Upper lobe of left lung (tissue), 6 donors: ENCODE measurements around the gene ZNF138. TPM values are rescaled to one million over a fixed set of nuclear protein-coding genes. Genes with fewer than 3 reads are reported as not detected.
"Not testable (repeated sequence)": the region's sequence is repeated elsewhere in the genome, so short reads cannot be mapped to it uniquely, and the experiment has no call there.

Experiments
- ATAC-seq, 2 donors: fragments of 200-7000 bp; cut with Tn5 transposase; one replicate each; pipeline ENCODE4 v1.9.1; 2022; ENCODE audit warnings: mild to moderate bottlenecking in 2 of 2, moderate library complexity in 2 of 2; ENCODE audit not compliant: low FRiP score in 2 of 2
- DNase-seq, 2 donors: peaks; one replicate each; pipeline ENCODE4 v3.0.0-alpha.2; 2019 to 2020
- H3K27ac ChIP-seq, 4 donors: fragments of 200-600 bp; sonication (generic); one replicate each; pipeline ENCODE4 v1.5.1; 2016 to 2019
- H3K27me3 ChIP-seq, 4 donors: fragments of 200-600 bp; sonication (generic); one replicate each; pipeline ENCODE4 v1.5.1; 2017 to 2019
- H3K36me3 ChIP-seq, 4 donors: fragments of 200-600 bp; sonication (generic); one replicate each; pipeline ENCODE4 v1.5.1; 2016 to 2019
- H3K4me1 ChIP-seq, 4 donors: fragments of 200-600 bp; sonication (generic); one replicate each; pipeline ENCODE4 v1.5.1; 2018 to 2019
- H3K4me3 ChIP-seq, 4 donors: fragments of 200-600 bp; sonication (generic); one replicate each; pipeline ENCODE4 v1.5.1; 2017 to 2019; ENCODE audit warnings: mild to moderate bottlenecking in 2 of 4, moderate library complexity in 1 of 4
- H3K9me3 ChIP-seq, 4 donors: fragments of 200-600 bp; sonication (generic); one replicate each; pipeline ENCODE4 v1.5.1; 2018 to 2019
- EP300 ChIP-seq, 4 donors: sonication (generic); formaldehyde crosslinking; IDR thresholded peaks; one replicate each; pipeline ENCODE4 v1.5.1; 2017; ENCODE audit warnings: antibody characterized with exemption in 4 of 4, control low read depth in 2 of 4
- POLR2A ChIP-seq, 4 donors: fragments of 450-650 bp; IDR thresholded peaks; one replicate each; pipeline ENCODE4 v1.5.1; 2016 to 2017; ENCODE audit warnings: antibody characterized with exemption in 4 of 4, mild to moderate bottlenecking in 2 of 4
- POLR2AphosphoS5 ChIP-seq, 2 donors: sonication (generic); formaldehyde crosslinking; IDR thresholded peaks; one replicate each; pipeline ENCODE4 v1.5.1; 2017; ENCODE audit warnings: antibody characterized with exemption in 2 of 2
- WGBS, 2 donors: methylation state at CpG; one replicate each; pipeline ENCODE4 v1.1.5; 2017 to 2018; 5-methylcytosine and 5-hydroxymethylcytosine counted together
- total RNA-seq, 6 donors: library from RNA; depleted of rRNA in 4 of 6; stranded (reverse); fragments of >200 nt in 4 of 6; gene quantifications; one replicate each; pipeline versions ENCODE4 v1.1.0 to v1.2.1, GENCODE V29; 2016 to 2021
- TF ChIP-seq, protein P1 (sequence below), 6 experiments: fragments of 450-650 bp in 4 of 6; fragments of 200-600 bp in 2 of 6; sonication (generic) in 2 of 6; IDR thresholded peaks; one replicate each; pipeline ENCODE4 v1.5.1; 2016 to 2019; ENCODE audit warnings: antibody characterized with exemption in 6 of 6
- donor health status: DM: no; HTN: no; CAD: no; lungs with moderate emphysema.
- donor health status: DM: no; HTN: yes; CAD: no; lungs with severe emphysema.

The ZNF138 gene
- total RNA-seq, 6 donors from 2014 or later: 3.4 to 23.7 (median 5.0) TPM

GRCh38 chr7:64755865-64756264 is 38.4 kb upstream of the ZNF138 start:
- H3K27ac ChIP-seq: no peak overlapping the region
- no peak overlapping the region for H3K4me3 ChIP-seq
- DNase-seq: no peak
- H3K4me1 ChIP-seq: no peaks in the 10 kb centered on the region
- H3K27me3 ChIP-seq: no peaks in the 10 kb centered on the region
- ATAC-seq: no peak
- no peaks in the 10 kb centered on the region for H3K9me3 ChIP-seq
- TF ChIP-seq POLR2AphosphoS5 (IDR thresholded peaks at IDR 0.05) (no peak), EP300 (IDR thresholded peaks at IDR 0.05) (no peak), POLR2A (IDR thresholded peaks at IDR 0.05) (no peak)
- TF ChIP-seq, protein P1, sequence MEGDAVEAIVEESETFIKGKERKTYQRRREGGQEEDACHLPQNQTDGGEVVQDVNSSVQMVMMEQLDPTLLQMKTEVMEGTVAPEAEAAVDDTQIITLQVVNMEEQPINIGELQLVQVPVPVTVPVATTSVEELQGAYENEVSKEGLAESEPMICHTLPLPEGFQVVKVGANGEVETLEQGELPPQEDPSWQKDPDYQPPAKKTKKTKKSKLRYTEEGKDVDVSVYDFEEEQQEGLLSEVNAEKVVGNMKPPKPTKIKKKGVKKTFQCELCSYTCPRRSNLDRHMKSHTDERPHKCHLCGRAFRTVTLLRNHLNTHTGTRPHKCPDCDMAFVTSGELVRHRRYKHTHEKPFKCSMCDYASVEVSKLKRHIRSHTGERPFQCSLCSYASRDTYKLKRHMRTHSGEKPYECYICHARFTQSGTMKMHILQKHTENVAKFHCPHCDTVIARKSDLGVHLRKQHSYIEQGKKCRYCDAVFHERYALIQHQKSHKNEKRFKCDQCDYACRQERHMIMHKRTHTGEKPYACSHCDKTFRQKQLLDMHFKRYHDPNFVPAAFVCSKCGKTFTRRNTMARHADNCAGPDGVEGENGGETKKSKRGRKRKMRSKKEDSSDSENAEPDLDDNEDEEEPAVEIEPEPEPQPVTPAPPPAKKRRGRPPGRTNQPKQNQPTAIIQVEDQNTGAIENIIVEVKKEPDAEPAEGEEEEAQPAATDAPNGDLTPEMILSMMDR (IDR thresholded peaks at IDR 0.05): no peak
- 86 to 88% methylated on average over 3 of the region's 3 CpGs for WGBS, 2 donors
- no peaks in the 10 kb centered on the region for H3K36me3 ChIP-seq

GRCh38 chr7:64758151-64758550 is 36.1 kb upstream of the ZNF138 start:
- no peak for ATAC-seq

GRCh38 chr7:64768824-64769223 is 25.4 kb upstream of the ZNF138 start:
- ATAC-seq (no peak), DNase-seq (no peak)
- Histone ChIP-seq H3K4me1 (no peaks in the 10 kb centered on the region), H3K9me3 (no peaks in the 10 kb centered on the region), H3K36me3 (no peaks in the 10 kb centered on the region), H3K27me3 (no peaks in the 10 kb centered on the region), H3K27ac (no peak overlapping the region), H3K4me3 (no peak overlapping the region)
- TF ChIP-seq, protein P1 (IDR thresholded peaks at IDR 0.05): no peak
- TF ChIP-seq EP300 (IDR thresholded peaks at IDR 0.05) (no peak), POLR2AphosphoS5 (IDR thresholded peaks at IDR 0.05) (no peak), POLR2A (IDR thresholded peaks at IDR 0.05) (no peak)

More at GRCh38 chr7:64758151-64758550, 36.1 kb upstream of the ZNF138 start:
- Histone ChIP-seq H3K27me3 (no peaks in the 10 kb centered on the region), H3K9me3 (no peaks in the 10 kb centered on the region), H3K36me3 (no peaks in the 10 kb centered on the region), H3K4me3 (no peak overlapping the region), H3K27ac (no peak overlapping the region), H3K4me1 (no peaks in the 10 kb centered on the region)
- TF ChIP-seq EP300 (IDR thresholded peaks at IDR 0.05) (no peak), POLR2A (IDR thresholded peaks at IDR 0.05) (no peak), POLR2AphosphoS5 (IDR thresholded peaks at IDR 0.05) (no peak)
- TF ChIP-seq, protein P1 (IDR thresholded peaks at IDR 0.05): no peak
- 73% methylated on average over 3 of the region's 3 CpGs for WGBS, 2 donors
- DNase-seq: no peak

DNA sequence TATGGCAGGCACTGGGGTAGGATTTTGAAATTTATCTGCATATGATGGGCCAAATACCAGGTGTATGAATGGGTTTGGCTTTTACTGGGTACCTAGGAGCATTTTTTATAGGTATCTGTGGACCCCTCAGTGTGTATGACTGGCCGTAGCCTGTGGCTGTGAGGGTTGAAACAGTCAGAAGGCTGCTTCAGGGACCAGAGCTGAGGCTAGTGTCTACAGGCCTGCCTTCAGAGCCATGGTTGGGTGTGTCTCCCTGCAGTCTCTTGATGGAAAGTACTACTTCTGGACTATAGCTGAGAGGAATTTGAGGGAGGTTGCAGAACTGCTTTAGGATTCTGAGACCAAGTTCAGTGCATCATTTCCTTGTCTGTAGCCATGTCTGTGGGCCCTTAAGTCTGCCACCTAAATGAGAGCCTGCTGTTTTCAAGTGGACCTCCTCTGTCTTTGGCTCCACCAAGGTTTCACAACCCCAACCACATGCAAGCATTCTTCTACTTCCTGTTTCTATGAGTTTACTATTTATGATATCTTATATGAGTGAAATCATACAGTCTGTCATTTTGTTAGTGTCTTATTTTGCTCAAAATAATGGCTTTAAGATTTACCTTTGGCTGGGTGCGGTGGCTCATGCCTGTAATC is 19.9 kb upstream of the ZNF138 start:
- TF ChIP-seq, protein P1 (IDR thresholded peaks at IDR 0.05): no peak
- TF ChIP-seq POLR2AphosphoS5 (IDR thresholded peaks at IDR 0.05) (no peak), POLR2A (IDR thresholded peaks at IDR 0.05) (no peak), EP300 (IDR thresholded peaks at IDR 0.05) (no peak)
- no peak for ATAC-seq
- DNase-seq: no peak
- H3K4me1 ChIP-seq: no peaks in the 10 kb centered on the region
- H3K9me3 ChIP-seq: peaks cover 0 to 9% (median 0%) of the 10 kb centered on the region in 4 donors
- WGBS, 2 donors: 90 to 97% methylated on average over 2 of the region's 2 CpGs
- H3K4me3 ChIP-seq: no peak overlapping the region
- no peaks in the 10 kb centered on the region for H3K36me3 ChIP-seq
- no peak overlapping the region for H3K27ac ChIP-seq
- no peaks in the 10 kb centered on the region for H3K27me3 ChIP-seq

- Histone ChIP-seq H3K4me1 (no peaks in the 10 kb centered on the region), H3K9me3 (peaks cover 0 to 9% (median 0%) of the 10 kb centered on the region in 4 donors), H3K27ac (no peak overlapping the region), H3K4me3 (no peak overlapping the region), H3K27me3 (no peaks in the 10 kb centered on the region), H3K36me3 (no peaks in the 10 kb centered on the region)
- WGBS, 2 donors: 78 to 79% methylated on average over 3 of the region's 3 CpGs
- ATAC-seq: no peak
- no peak for DNase-seq
- TF ChIP-seq EP300 (IDR thresholded peaks at IDR 0.05): no peak
- no peak for TF ChIP-seq POLR2AphosphoS5 (IDR thresholded peaks at IDR 0.05)
- TF ChIP-seq POLR2A (IDR thresholded peaks at IDR 0.05): no peak
- TF ChIP-seq, protein P1 (IDR thresholded peaks at IDR 0.05): no peak
These were observed 18.9 kb upstream of the ZNF138 start for GRCh38 chr7:64775289-64775688.

GRCh38 chr7:64784842-64785241 is 9.4 kb upstream of the ZNF138 start:
- not testable (repeated sequence) for H3K27me3 ChIP-seq, H3K4me3 ChIP-seq, H3K27ac ChIP-seq, H3K4me1 ChIP-seq, ATAC-seq, H3K9me3 ChIP-seq, H3K36me3 ChIP-seq
- 80 to 87% methylated on average over 7 to 20 of the region's 23 CpGs for WGBS, 2 donors
- DNase-seq: peak in 1 of 2 donors; percentile 71
